Keratinocyte (primary cell): ENCODE data around the gene TFPI. TPM values are rescaled to one million over a fixed set of nuclear protein-coding genes. Genes with fewer than 3 reads are reported as not detected.
A peak's percentile ranks its signal among the peaks of the same experiment; 100 is the strongest.

Experiments used
- DNase-seq: peaks from one replicate; pipeline ENCODE4 v3.0.0-alpha.2; 2011; ENCODE audit warnings: low read depth, missing footprints, low spot score
- FAIRE-seq: peaks from 2 replicates; lab custom pipeline; 2011; peaks lifted over from hg19 to GRCh38; lab: Jason Lieb, UNC
- H2AFZ ChIP-seq: 2 replicates; pipeline ENCODE4 v1.6.0; 2012; ENCODE audit warnings: low read length, control low read depth, inconsistent platforms; ENCODE audit not compliant: control insufficient read depth
- H3K27ac ChIP-seq: 2 replicates; pipeline ENCODE4 v1.5.1; 2011; ENCODE audit warnings: low read length; ENCODE audit not compliant: control insufficient read depth, insufficient read depth
- H3K27me3 ChIP-seq: 3 replicates; pipeline ENCODE4 v1.6.0; 2011; ENCODE audit warnings: low read length; ENCODE audit not compliant: control insufficient read depth, insufficient read depth; ENCODE audit errors: extremely low read depth
- H3K36me3 ChIP-seq, 2 experiments: 2 replicates in 1 of 2; 3 replicates in 1 of 2; pipeline ENCODE4 v1.5.1; 2011; ENCODE audit warnings: low read length in 2 of 2, mild to moderate bottlenecking in 1 of 2; ENCODE audit not compliant: control insufficient read depth in 2 of 2, insufficient read depth in 2 of 2; ENCODE audit errors: extremely low read depth in 1 of 2
- H3K4me1 ChIP-seq: 3 replicates; pipeline ENCODE4 v1.5.1; 2011; ENCODE audit warnings: low read length; ENCODE audit not compliant: control insufficient read depth, insufficient read depth; ENCODE audit errors: extremely low read depth
- H3K4me2 ChIP-seq: 3 replicates; pipeline ENCODE4 v1.6.0; 2011; ENCODE audit warnings: low read depth, low read length; ENCODE audit not compliant: control insufficient read depth, insufficient read depth; ENCODE audit errors: extremely low read depth
- H3K4me3 ChIP-seq, 3 experiments: fragments of 200-600 bp in 1 of 3; sonication (generic) in 1 of 3; 2 replicates in 2 of 3; 3 replicates in 1 of 3; pipeline ENCODE4 v1.5.1; 2011 to 2016; ENCODE audit warnings: low read length in 3 of 3, mild to moderate bottlenecking in 3 of 3, control low read depth in 2 of 3, inconsistent platforms in 1 of 3, low read depth in 1 of 3, mixed read lengths in 1 of 3, mixed run types in 1 of 3, moderate library complexity in 1 of 3; ENCODE audit not compliant: control insufficient read depth in 2 of 3, insufficient read depth in 2 of 3; ENCODE audit errors: extremely low read depth in 1 of 3
- H3K79me2 ChIP-seq: 2 replicates; pipeline ENCODE4 v1.6.0; 2012; ENCODE audit warnings: low read length; ENCODE audit not compliant: control insufficient read depth, insufficient read depth
- H3K9ac ChIP-seq: 3 replicates; pipeline ENCODE4 v1.6.0; 2011; ENCODE audit warnings: low read length; ENCODE audit not compliant: control insufficient read depth, insufficient read depth; ENCODE audit errors: extremely low read depth
- H3K9me1 ChIP-seq: 3 replicates; pipeline ENCODE4 v1.6.0; 2011; ENCODE audit warnings: low read length; ENCODE audit not compliant: control insufficient read depth, insufficient read depth; ENCODE audit errors: extremely low read depth
- H3K9me3 ChIP-seq: 2 replicates; pipeline ENCODE4 v1.5.1; 2012; ENCODE audit warnings: low read depth, low read length; ENCODE audit not compliant: control insufficient read depth
- H4K20me1 ChIP-seq: 3 replicates; pipeline ENCODE4 v1.6.0; 2011; ENCODE audit warnings: low read length; ENCODE audit not compliant: control insufficient read depth, insufficient read depth; ENCODE audit errors: extremely low read depth
- EZH2 ChIP-seq: IDR thresholded peaks from one replicate; pipeline ENCODE4 v1.6.1; 2012; ENCODE audit warnings: inconsistent platforms, mild to moderate bottlenecking, low read length, moderate library complexity
- dilution Hi-C: fragments of 300-500 bp; cut with MboI; formaldehyde crosslinking; loops from one replicate; pipeline ENCODE4 v1.7.0; 2020; ENCODE audit warnings: low sequenced_read_pairs; ENCODE audit not compliant: extremely low pct_ligation_motif_present
- polyA plus RNA-seq, 5 experiments: library from polyadenylated mRNA; depleted of rRNA in 3 of 5; stranded (reverse) in 3 of 5; stranded (forward) in 1 of 5; unstranded in 1 of 5; fragments of >200 nt; gene quantifications; 1 replicate in 1 of 5; 2 replicates in 3 of 5; 3 replicates in 1 of 5; pipeline versions ENCODE4 v1.2.1 to v1.2.3, GENCODE V29; 2011 to 2012; ENCODE audit warnings: missing spikeins in 2 of 5, low read depth in 1 of 5, low replicate concordance in 1 of 5
- TF ChIP-seq, protein P1 (sequence below), 3 experiments: IDR thresholded peaks in 1 of 3; conservative IDR thresholded peaks in 1 of 3; optimal IDR thresholded peaks in 1 of 3; 2 replicates in 2 of 3; 3 replicates in 1 of 3; pipeline versions ENCODE3 to v1.5.1; 2011; ENCODE audit warnings: low read length in 3 of 3, mild to moderate bottlenecking in 3 of 3, moderate library complexity in 2 of 3, control low read depth in 1 of 3, inconsistent platforms in 1 of 3; ENCODE audit not compliant: insufficient read depth in 2 of 3; ENCODE audit errors: extremely low read depth in 1 of 3

The TFPI gene
- polyA plus RNA-seq, 1 donor (not counting 4 experiments of a cell fraction or from before 2014, with no cell fraction given): 1.1 TPM

DNA sequence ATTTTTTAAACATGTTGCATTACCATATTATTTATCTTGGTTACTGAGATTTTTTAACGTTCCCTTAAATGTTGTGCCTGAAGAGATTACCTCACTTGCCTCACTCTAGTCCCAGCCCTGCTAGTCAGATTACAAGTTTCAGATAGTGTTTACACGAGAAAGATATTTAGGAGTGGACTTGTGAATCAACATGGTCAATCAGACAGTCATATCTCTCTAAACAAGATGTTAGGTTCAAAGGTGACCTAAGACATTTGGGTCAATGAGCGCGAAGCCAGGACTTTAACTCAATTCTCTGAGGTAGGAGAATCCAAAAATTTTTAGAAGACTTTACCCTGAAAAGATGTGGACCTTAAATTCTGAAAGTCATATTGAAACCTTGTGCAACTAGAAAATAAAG, 91.4 kb downstream of the TFPI start:
- H3K79me2 ChIP-seq: no peaks in the 10 kb centered on the region
- TF ChIP-seq, protein P1, sequence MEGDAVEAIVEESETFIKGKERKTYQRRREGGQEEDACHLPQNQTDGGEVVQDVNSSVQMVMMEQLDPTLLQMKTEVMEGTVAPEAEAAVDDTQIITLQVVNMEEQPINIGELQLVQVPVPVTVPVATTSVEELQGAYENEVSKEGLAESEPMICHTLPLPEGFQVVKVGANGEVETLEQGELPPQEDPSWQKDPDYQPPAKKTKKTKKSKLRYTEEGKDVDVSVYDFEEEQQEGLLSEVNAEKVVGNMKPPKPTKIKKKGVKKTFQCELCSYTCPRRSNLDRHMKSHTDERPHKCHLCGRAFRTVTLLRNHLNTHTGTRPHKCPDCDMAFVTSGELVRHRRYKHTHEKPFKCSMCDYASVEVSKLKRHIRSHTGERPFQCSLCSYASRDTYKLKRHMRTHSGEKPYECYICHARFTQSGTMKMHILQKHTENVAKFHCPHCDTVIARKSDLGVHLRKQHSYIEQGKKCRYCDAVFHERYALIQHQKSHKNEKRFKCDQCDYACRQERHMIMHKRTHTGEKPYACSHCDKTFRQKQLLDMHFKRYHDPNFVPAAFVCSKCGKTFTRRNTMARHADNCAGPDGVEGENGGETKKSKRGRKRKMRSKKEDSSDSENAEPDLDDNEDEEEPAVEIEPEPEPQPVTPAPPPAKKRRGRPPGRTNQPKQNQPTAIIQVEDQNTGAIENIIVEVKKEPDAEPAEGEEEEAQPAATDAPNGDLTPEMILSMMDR (optimal IDR thresholded peaks at IDR 0.05 in 1 of 3, IDR thresholded peaks at IDR 0.05 in 1 of 3, conservative IDR thresholded peaks at IDR 0.05 in 1 of 3; ENCODE audit: extremely low read depth in 1 of 3, insufficient read depth in 2 of 3, low read length in 3 of 3): no peak
- no peak for TF ChIP-seq EZH2
- H3K4me1 ChIP-seq: no peaks in the 10 kb centered on the region
- H3K9ac ChIP-seq: no peak overlapping the region
- no peak overlapping the region for H3K4me3 ChIP-seq
- H3K27me3 ChIP-seq: no peaks in the 10 kb centered on the region
- no peaks in the 10 kb centered on the region for H3K36me3 ChIP-seq
- no peak overlapping the region for H2AFZ ChIP-seq
- H4K20me1 ChIP-seq: no peaks in the 10 kb centered on the region
- no peak overlapping the region for H3K27ac ChIP-seq
- DNase-seq: no peak
- FAIRE-seq: peak; percentile 26
- dilution Hi-C loops: loop anchor here (25.0 kb wide), 1 partner anchor 601 kb away; no protein-coding TSS in a partner anchor
- no peaks in the 10 kb centered on the region for H3K9me1 ChIP-seq
- no peak overlapping the region for H3K4me2 ChIP-seq
- no peaks in the 10 kb centered on the region for H3K9me3 ChIP-seq

GRCh38 chr2:187461294-187462261, 92.7 kb downstream of the TFPI start:
- Histone ChIP-seq H3K9me1 (no peaks in the 10 kb centered on the region), H3K36me3 (no peaks in the 10 kb centered on the region), H3K9ac (peak overlapping the region; percentile 60), H3K4me1 (no peaks in the 10 kb centered on the region), H2AFZ (peak overlapping the region; percentile 81), H4K20me1 (no peaks in the 10 kb centered on the region), H3K27ac (no peak overlapping the region), H3K4me3 (peak overlapping the region in 2 of 3 experiments; percentile 30 to 56), H3K4me2 (peak overlapping the region; percentile 30), H3K27me3 (no peaks in the 10 kb centered on the region), H3K79me2 (no peaks in the 10 kb centered on the region), H3K9me3 (no peaks in the 10 kb centered on the region)
- TF ChIP-seq, protein P1 (optimal IDR thresholded peaks at IDR 0.05 in 1 of 3, IDR thresholded peaks at IDR 0.05 in 1 of 3, conservative IDR thresholded peaks at IDR 0.05 in 1 of 3; ENCODE audit: extremely low read depth in 1 of 3, insufficient read depth in 2 of 3, low read length in 3 of 3): no peak
- TF ChIP-seq EZH2: no peak
- dilution Hi-C loops: loop anchor here (25.0 kb wide), 1 partner anchor 599 kb away; no protein-coding TSS in a partner anchor
- FAIRE-seq (no peak), DNase-seq (no peak)
